Myometrial cell (primary cell): ENCODE data around the gene TMEM244. TPM values are rescaled to one million over a fixed set of nuclear protein-coding genes. Genes with fewer than 3 reads are reported as not detected.

Experiments used
- total RNA-seq: library from RNA; depleted of rRNA; stranded (reverse); fragments of >200 nt; gene quantifications from 2 replicates; pipeline ENCODE4 v1.2.3, GENCODE V29; 2015

The TMEM244 gene, protein sequence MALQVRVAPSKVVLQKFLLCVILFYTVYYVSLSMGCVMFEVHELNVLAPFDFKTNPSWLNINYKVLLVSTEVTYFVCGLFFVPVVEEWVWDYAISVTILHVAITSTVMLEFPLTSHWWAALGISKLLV
- not detected in 2 replicates for total RNA-seq

DNA sequence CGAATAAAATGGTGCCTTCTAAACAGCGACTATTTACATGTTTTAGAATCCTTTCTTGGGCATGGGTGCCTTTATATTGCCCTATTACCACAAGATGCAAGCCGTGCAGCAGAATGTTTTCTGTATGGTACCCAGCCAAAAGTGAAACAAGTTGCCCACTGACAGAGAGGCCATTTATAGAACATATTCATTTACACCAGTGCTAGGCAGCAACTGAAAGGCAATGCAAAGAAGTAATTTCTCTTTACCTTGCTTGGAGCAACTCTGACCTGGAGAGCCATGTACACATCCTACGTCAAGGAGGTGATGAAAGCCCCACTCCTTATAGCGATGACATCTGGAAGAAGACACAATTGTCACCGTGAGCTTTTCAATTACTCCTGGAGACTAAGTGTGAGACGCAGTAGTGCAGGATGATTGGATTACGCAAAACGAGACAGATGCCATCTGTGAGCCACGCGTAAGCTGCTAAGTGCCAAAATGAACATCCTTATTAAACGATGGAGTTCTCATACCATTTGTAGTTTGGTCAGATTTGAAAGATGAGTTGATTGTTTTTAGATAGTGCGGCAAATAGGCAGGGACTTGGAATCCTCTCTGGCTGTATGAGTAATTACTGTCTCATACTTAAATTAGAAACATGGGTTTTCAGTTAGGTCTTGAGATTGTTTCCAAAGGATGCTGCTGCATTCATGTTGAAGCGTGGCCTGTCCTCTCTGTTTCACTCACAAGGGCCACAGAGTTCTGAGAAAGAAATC lies at the start of gene TMEM244:
TMEM244 (minus strand) TSS at position 408 of the 758 bp plus-strand sequence; CDS start at position 281, 127 bp downstream.

Other genes with a start within 250 kb of the TMEM244 start
- 27.1 and 40.4 TPM in 2 replicates for gene ARHGAP18, start 151.1 kb downstream of the TMEM244 start, total RNA-seq
- 2.5 and 9.2 TPM in 2 replicates for gene L3MBTL3, start 157.3 kb upstream of the TMEM244 start, total RNA-seq